Memory B cell (primary cell): ENCODE data around the gene ADGRA1.

Experiments
- ATAC-seq: fragments of 150-1000 bp; cut with Tn5 transposase; 2 replicates; pipeline ENCODE4 v1.10.0; 2021; ENCODE audit warnings: low read depth, mild to moderate bottlenecking, moderate library complexity
- DNase-seq, 2 donors: peaks; one replicate each; pipeline ENCODE4 v3.0.0; 2022; ENCODE audit warnings: low spot score in 2 of 2
- H3K27ac Mint-ChIP-seq: one replicate; pipeline ENCODE4 v1.8.0; 2022; ENCODE audit warnings: mild to moderate bottlenecking, moderate library complexity, mixed read lengths
- H3K27me3 Mint-ChIP-seq: one replicate; pipeline ENCODE4 v1.8.0; 2022; ENCODE audit warnings: mixed read lengths
- H3K36me3 Mint-ChIP-seq: one replicate; pipeline ENCODE4 v1.8.0; 2022; ENCODE audit warnings: mild to moderate bottlenecking, mixed read lengths
- H3K4me1 Mint-ChIP-seq: one replicate; pipeline ENCODE4 v1.8.0; 2022; ENCODE audit warnings: mixed read lengths
- H3K4me3 Mint-ChIP-seq: one replicate; pipeline ENCODE4 v1.8.0; 2022; ENCODE audit warnings: mild to moderate bottlenecking, moderate library complexity, mixed read lengths
- H3K9me3 Mint-ChIP-seq: one replicate; pipeline ENCODE4 v1.8.0; 2022; ENCODE audit warnings: mixed read lengths

Gene ADGRA1

DNA sequence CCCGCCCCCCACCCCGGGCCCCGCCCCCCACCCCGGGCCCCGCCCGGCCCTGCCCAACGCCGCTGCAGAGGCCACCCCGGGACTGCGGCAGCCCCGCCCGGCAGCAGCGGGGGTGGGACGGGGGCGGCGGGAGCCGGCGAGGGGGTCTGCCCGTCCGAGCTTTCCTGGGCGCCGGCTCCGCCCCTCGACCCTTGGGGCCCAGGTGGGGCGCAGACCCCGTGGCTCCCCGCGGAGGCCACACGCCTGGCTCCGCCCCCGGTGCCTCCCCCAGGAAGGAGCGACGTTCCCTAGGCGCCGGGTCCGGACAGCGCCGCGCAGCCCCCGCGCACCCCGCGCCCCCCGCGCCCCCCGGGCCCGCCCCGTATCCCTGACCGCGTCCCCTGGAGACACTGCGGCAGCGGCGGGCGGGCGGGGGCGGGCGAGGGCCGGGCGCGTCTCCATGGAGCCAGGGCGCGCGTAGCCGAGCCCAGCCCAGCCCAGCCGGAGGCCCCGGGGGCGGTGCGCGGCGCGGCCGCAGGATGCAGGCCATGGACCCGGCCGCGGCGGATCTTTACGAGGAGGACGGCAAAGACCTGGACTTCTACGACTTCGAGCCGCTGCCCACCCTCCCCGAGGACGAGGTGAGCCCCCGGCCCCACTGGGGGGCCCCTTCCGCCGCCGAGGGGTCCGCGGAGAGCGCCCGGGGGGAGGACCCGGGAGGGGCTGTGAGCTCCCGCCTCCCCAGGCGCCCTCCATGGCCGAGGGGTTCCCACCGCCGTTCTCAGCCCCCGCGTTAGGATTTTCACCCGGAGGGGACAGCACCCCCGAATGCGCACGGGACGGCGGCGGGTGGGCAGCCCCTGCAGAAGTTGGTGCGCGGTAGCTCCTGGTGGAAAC is 72.5 kb downstream of the ADGRA1 start, which contains the start of gene KNDC1:
KNDC1 (plus strand) TSS at position 270 of the 876 bp plus-strand sequence; CDS start at position 519, 249 bp downstream.
- peaks cover 3% of the 10 kb centered on the region for H3K4me1 Mint-ChIP-seq
- DNase-seq: peak in 1 of 2 donors; percentile 5
- peak; percentile 60 for ATAC-seq
- no peaks in the 10 kb centered on the region for H3K9me3 Mint-ChIP-seq
- peak within 1 kb of the TSS; percentile 47 for H3K4me3 Mint-ChIP-seq
- H3K36me3 Mint-ChIP-seq: no peaks in the 10 kb centered on the region
- peaks cover 10% of the 10 kb centered on the region for H3K27me3 Mint-ChIP-seq
- no peak within 1 kb of the TSS for H3K27ac Mint-ChIP-seq

DNA sequence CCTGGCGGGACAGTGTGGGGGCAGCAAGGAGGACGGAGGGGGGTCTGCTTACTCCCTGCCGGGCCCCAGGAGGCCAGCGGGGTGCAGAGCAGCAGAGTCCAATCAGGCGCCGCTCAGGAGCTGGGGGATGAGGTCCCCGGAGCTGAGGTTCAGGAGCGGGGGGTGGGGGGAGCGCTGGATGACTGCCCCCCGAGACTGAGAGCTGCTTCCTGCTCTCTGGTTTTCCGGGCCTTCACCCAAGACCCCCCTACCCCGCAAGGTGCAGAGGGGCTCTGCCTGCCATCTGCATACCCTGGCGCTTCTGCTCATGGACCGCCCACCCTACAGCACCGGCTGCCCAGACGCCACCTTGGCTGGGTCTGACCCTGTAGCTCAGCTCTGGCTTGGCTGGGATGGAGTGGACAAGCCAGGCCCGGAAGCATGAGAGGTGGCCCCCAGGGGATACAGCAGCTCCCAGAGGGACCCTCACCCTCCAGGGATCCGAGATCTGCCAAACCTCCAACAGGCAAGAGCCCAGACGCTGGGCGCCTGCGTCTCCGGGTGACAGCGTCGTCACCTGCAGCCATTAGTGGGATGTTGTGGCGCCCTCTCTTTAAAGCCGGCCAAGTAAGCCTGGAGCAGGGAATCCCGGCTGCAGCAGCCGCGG is 73.2 kb downstream of the ADGRA1 start:
- no peak for ATAC-seq

DNA sequence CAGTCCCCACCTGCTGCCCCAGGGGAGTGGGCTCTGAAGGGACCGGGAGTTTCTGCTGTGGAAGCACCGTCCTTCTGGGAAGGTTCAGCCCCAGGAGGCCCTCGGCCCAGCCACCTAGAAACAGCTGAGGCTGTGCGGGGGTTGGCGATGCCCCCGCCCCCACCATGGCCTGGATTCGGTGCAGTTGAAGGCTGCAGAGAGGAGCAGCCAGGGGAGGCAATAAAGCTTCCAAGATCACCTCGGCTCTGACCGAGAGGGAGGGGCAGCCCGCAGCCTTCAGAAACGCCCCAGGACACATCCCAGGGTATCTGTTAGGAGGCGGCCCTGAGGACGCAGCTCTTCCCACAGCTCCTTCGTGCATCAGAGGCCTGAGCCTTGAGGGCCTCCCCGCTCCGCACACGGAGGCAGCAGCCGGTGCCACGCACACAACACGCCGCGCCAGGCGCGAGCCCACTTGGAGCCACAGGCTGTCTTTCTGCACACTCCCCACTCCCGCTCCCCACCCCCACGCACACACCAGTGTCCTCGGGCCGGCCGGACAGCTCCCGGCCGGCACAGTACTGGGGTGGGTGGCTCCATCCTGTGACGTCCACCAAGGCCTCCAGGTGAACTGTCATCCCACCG is 73.9 kb downstream of the ADGRA1 start:
- Mint-ChIP-seq H3K4me3 (peak overlapping the region; percentile 27), H3K4me1 (peaks cover 3% of the 10 kb centered on the region), H3K9me3 (no peaks in the 10 kb centered on the region), H3K36me3 (no peaks in the 10 kb centered on the region), H3K27ac (no peak overlapping the region), H3K27me3 (peaks cover 13% of the 10 kb centered on the region)
- ATAC-seq (no peak), DNase-seq (no peak)

More for the DNA sequence above, 73.2 kb downstream of the ADGRA1 start:
- DNase-seq: no peak
- Mint-ChIP-seq H3K36me3 (no peaks in the 10 kb centered on the region), H3K4me1 (peaks cover 3% of the 10 kb centered on the region), H3K4me3 (peak overlapping the region; percentile 32), H3K9me3 (no peaks in the 10 kb centered on the region), H3K27me3 (peaks cover 10% of the 10 kb centered on the region), H3K27ac (no peak overlapping the region)

DNA sequence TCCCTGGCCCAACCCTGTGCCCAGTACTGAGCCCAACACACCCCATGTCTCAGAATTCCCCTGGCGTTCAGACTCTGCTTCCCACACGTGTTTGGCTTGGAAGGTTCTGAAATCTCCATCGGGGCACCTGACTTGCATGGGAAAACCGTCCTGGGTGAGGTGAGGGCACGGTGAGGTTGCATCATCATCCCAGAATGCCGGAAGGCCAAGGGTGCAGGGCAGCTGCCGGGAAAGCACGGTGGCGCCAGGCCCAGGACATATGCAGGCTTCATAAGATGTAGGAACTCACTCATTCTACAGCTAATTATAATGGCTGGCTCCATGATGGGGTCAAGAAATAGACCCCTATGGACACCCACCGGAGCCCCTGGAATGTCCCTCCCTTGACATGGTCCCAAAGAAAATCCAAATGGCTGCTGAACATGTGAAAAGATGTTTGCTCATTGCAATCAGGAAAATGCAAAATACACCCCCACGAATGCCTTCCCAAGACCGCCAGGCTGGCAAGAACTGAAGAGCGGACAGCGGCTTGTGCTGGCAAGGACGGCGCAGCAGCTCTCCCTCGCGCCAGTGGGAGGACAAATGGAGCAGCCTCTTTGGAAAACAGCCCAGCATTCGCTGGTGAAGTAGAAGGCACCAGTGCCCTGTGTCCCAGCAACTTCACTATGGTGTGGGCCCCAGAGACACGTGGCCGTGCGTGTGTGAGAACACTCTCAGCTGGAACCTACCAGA is 74.6 kb downstream of the ADGRA1 start:
- Mint-ChIP-seq H3K4me3 (no peak overlapping the region), H3K27ac (no peak overlapping the region), H3K4me1 (peaks cover 3% of the 10 kb centered on the region), H3K27me3 (peaks cover 13% of the 10 kb centered on the region), H3K36me3 (no peaks in the 10 kb centered on the region), H3K9me3 (no peaks in the 10 kb centered on the region)
- ATAC-seq (no peak), DNase-seq (no peak)

DNA sequence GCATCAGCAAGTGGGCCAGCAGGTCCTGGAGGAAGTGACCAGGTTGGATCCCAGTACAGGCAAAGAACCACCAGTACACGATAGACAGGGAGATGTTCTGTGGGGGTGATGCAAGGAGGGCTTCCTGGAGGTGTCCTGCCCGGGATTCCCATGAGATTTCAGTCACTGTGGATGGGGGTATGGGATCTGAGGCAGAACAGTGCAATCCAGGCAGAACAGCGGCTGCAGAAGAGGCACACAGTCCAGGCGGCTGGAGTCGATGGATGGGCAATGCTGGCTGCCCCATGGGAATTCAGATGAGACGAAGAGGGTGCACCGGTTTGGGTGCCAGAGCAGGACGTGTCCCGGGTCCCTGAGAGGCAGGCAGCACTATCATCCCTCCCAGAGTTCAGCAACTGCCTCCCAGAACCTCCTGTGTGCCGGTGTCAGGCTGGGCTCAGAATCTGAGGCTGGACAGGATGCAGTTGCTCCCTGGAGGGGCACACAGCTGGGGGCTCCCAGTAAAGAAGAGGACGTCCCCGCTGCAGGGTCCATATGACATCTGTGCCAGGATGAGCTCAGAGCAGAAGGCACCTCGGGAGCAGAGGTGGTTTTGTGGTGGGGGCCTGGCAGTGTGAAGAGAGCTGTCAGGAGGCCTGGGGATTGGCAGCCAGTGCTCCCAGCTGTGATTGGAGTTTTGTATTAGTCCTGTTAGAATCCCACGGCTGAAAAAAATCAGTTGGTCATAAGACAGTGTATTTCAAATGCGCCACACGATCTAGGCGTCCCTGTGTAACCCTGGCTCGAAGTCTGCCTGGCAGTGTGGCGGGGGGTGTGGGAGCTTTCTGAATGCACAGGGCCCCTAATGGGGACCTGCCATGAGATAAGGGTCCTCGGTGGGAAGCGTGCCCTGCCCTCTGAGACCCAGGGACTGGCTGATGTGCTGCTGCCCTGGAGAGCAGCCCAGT is 75.5 kb downstream of the ADGRA1 start:
- no peak overlapping the region for H3K4me3 Mint-ChIP-seq
- peaks cover 15% of the 10 kb centered on the region for H3K27me3 Mint-ChIP-seq
- DNase-seq (no peak), ATAC-seq (no peak)
- no peaks in the 10 kb centered on the region for H3K9me3 Mint-ChIP-seq
- H3K36me3 Mint-ChIP-seq: no peaks in the 10 kb centered on the region
- H3K27ac Mint-ChIP-seq: no peak overlapping the region
- H3K4me1 Mint-ChIP-seq: peaks cover 3% of the 10 kb centered on the region

DNA sequence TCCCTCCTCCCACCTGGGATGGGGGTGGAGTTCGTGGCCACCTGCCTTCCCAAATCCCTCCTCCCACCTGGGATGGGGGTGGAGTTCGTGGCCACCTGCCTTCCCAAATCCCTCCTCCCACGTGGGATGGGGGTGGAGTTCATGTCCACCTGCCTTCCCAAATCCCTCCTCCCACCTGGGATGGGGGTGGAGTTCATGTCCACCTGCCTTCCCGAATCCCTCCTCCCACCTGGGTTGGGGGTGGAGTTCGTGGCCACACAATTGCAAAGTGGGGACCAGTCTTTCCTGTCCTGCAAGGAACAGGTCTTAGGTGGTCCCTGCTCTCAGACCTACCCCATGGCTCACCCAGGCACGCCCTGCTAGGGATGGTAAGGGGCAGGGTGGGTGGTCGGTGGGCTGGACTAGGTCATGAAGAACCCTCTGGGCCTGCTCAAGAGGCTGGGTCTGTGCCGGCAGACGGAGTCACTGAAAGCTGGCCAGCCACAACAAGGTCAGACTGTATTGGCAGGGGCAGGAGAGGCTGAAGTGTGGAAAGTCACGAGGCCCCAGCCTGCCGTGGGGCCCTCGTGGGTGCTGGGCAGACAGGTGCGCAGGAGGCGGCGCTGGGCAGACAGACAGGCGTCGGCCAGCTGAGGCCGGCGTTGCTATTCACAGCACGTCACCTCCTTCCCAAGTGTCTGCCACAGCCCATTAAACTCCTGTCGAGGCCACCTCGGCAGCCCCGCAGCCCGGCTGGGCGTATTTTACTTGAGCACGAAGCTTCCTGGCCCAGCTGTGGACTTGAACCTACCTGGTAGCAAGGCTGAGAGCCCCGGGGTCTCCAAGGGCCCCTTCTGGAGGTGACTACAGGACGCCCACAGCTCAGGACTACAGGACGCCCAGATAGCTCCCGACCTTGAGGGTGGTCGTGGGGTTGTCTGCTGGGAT is 76.4 kb downstream of the ADGRA1 start:
- no peaks in the 10 kb centered on the region for H3K9me3 Mint-ChIP-seq
- ATAC-seq (no peak), DNase-seq (no peak)
- H3K4me1 Mint-ChIP-seq: peaks cover 3% of the 10 kb centered on the region
- H3K27ac Mint-ChIP-seq: no peak overlapping the region
- H3K36me3 Mint-ChIP-seq: no peaks in the 10 kb centered on the region
- peaks cover 16% of the 10 kb centered on the region for H3K27me3 Mint-ChIP-seq
- H3K4me3 Mint-ChIP-seq: no peak overlapping the region

DNA sequence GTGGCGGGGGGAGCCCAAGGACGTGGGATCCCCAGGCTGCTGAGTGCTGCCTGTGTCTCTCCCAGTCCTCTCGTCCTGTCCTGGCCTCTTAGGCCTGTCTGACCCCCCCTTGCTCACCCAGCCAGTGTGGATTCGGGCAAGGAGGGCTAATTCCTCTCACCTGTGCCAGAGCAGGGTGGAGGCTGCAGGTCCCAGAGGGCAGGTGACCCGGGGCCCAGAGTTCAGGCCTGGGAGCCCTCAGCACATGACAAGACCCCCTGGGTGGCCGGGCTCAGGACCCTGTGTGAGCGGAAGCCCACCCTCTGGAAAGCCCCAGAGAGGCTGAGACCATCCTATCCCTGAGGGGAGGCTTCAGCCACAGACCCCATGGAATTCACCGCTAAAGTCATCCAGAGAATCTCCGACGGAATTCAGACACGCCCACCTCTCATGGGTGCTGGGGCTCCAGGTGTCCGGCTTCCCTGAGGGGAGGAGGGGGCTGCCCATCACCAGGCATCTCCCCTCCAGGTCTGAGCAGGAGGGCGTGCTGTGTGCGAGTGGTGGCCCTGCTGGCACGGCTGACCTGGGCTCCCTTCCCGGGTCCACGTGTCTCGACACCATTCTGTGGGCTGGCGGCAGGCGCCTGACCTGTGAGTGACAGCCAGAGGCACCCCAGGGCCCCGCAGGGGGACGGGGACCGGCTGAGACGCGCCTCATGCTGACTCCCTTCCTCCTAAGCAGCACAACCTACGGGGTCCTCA is 77.3 kb downstream of the ADGRA1 start:
- peaks cover 3% of the 10 kb centered on the region for H3K4me1 Mint-ChIP-seq
- H3K4me3 Mint-ChIP-seq: no peak overlapping the region
- no peak for ATAC-seq
- H3K9me3 Mint-ChIP-seq: no peaks in the 10 kb centered on the region
- no peak for DNase-seq
- peaks cover 16% of the 10 kb centered on the region for H3K27me3 Mint-ChIP-seq
- H3K36me3 Mint-ChIP-seq: no peaks in the 10 kb centered on the region
- H3K27ac Mint-ChIP-seq: no peak overlapping the region

DNA sequence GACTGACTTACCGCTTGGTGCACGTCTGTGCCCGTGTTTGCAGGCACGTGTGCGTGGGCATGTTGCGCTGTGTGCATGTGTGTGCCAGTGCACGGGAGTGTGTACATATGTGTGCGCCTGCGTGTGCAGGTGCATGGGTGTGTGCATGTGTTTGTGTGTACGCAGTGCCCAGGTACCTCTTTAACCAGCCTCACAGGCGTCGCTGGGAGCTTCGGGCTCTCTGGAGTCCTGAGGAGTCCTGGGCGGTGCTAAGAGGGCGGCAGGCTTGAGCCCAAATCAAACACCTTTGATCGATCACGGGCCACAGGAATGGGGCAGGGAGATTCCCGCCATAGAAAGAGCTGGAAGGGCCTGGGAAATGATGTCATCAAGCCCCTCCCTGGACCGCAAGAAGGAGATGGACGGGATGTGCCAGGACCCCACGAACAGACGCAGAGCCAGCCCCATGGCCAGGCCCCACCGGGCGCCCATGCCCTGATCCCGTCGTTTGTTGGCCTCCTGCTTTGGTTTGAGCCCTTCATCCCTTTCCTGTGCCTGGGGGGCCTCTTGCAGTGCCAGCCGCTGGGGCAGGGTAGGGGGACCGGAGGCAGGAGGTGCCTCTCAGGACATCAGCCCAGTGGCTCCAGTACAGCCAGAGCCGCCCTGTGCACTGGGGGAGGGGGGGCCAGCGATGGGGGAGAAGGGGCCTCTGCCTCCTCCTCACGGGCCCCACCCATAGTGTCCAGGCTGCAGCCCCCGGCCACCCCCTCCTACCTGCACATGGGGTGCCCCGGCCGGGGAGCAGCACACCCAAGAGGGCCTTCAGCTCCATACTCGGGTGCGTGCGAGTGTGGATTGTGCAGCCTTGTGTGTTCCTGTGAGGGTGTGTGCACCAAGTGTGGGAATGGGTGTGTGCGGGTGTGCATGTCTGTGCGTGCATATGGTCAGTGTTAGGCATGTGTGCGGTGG is 78.1 kb downstream of the ADGRA1 start:
- H3K27ac Mint-ChIP-seq: no peak overlapping the region
- H3K27me3 Mint-ChIP-seq: peaks cover 16% of the 10 kb centered on the region
- ATAC-seq: no peak
- no peak for DNase-seq
- no peaks in the 10 kb centered on the region for H3K9me3 Mint-ChIP-seq
- H3K4me1 Mint-ChIP-seq: peaks cover 3% of the 10 kb centered on the region
- H3K4me3 Mint-ChIP-seq: no peak overlapping the region
- H3K36me3 Mint-ChIP-seq: no peaks in the 10 kb centered on the region

- Mint-ChIP-seq H3K27me3 (peaks cover 16% of the 10 kb centered on the region), H3K27ac (no peak overlapping the region), H3K9me3 (no peaks in the 10 kb centered on the region), H3K4me3 (no peak overlapping the region), H3K4me1 (no peaks in the 10 kb centered on the region), H3K36me3 (no peaks in the 10 kb centered on the region)
- ATAC-seq (no peak), DNase-seq (no peak)
Measured at GRCh38 chr10:133166504-133166827, 78.7 kb downstream of the ADGRA1 start.

DNA sequence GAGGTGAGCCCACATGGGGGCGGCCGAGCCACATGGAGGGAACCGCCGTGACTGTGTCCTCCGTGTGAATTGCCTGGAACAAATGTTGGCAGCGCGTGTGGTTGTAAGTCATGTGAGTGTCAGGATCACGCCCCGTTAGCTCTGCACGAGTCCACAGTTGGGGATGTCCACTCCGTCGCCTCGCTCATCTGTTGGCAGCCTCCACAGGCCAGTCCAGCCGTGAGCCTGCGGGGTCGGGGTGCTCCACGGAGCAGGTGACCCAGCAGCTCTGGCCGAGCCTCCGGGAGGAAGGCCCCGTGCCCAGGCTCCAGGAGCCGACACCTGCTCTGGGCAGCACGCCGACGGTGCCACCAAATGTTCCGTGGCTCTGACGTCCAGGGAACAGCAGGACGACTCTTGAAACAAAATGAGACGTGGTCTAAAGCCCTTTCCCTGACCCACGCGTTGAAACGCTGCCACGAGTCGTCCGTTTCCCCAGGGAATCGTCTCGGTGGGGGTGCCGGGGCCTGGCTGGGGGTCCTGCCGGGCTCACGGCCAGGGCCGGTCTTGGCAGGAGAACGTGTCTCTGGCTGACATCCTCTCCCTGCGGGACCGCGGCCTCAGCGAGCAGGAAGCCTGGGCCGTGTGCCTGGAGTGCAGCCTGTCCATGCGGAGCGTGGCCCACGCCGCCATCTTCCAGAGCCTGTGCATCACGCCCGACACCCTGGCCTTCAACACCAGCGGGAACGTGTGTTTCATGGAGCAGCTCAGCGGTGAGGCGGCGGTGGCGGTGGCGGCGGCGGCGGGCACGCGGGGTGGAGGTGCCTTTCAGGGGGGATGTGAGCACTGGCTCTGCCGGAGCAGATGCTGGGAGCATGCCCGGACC is 79.3 kb downstream of the ADGRA1 start:
- ATAC-seq: no peak
- no peaks in the 10 kb centered on the region for H3K4me1 Mint-ChIP-seq

More for the DNA sequence above, 79.3 kb downstream of the ADGRA1 start:
- H3K36me3 Mint-ChIP-seq: no peaks in the 10 kb centered on the region
- no peak overlapping the region for H3K27ac Mint-ChIP-seq
- peaks cover 16% of the 10 kb centered on the region for H3K27me3 Mint-ChIP-seq
- no peak overlapping the region for H3K4me3 Mint-ChIP-seq
- DNase-seq: no peak
- no peaks in the 10 kb centered on the region for H3K9me3 Mint-ChIP-seq
